H1 (cell line): ENCODE data around the gene MYO16. TPM values are rescaled to one million over a fixed set of nuclear protein-coding genes. Genes with fewer than 3 reads are reported as not detected.

ENCODE experiments used
- CTCF ChIA-PET: fragments of 300-600 bp; sonication (Branson Sonifier 250); formaldehyde crosslinking; loops from one replicate; lab custom pipeline; 2021; ENCODE audit not compliant: partially characterized antibody; lab: Charles Lee
- POLR2A ChIA-PET: fragments of 300-600 bp; sonication (Branson Sonifier 250); formaldehyde crosslinking; loops from one replicate; lab custom pipeline; 2021; ENCODE audit warnings: inconsistent platforms; ENCODE audit not compliant: partially characterized antibody; lab: Charles Lee
- DNase-seq, 2 experiments: peaks; one replicate each; pipeline versions ENCODE4 v3.0.0 to v3.0.0-alpha.2; 2010 to 2022; ENCODE audit warnings: low spot score in 2 of 2, low read depth in 1 of 2, mixed read lengths in 1 of 2
- FAIRE-seq: peaks from 2 replicates; lab custom pipeline; 2011; peaks lifted over from hg19 to GRCh38; lab: Jason Lieb, UNC
- H2AFZ ChIP-seq: 2 replicates; pipeline ENCODE4 v1.8.1; 2012; ENCODE audit warnings: low read length, inconsistent platforms
- H2AK5ac ChIP-seq: 2 replicates; pipeline ENCODE4 v1.6.1; 2013; ENCODE audit warnings: low read depth, low read length
- H2BK120ac ChIP-seq: replicated peaks from 2 replicates; pipeline ENCODE3; 2013; ENCODE audit warnings: low read depth, low read length, inconsistent platforms
- H2BK12ac ChIP-seq: 2 replicates; pipeline ENCODE4 v1.6.1; 2013; ENCODE audit warnings: low read depth, low read length
- H2BK15ac ChIP-seq: 2 replicates; pipeline ENCODE4 v1.6.1; 2013; ENCODE audit warnings: low read length
- H2BK20ac ChIP-seq: 2 replicates; pipeline ENCODE4 v1.6.1; 2013; ENCODE audit warnings: low read length
- H2BK5ac ChIP-seq: 2 replicates; pipeline ENCODE4 v1.6.1; 2013; ENCODE audit warnings: low read depth, low read length
- H3K14ac ChIP-seq: 2 replicates; pipeline ENCODE4 v1.6.1; 2013; ENCODE audit warnings: inconsistent platforms; ENCODE audit not compliant: insufficient read length
- H3K18ac ChIP-seq: 2 replicates; pipeline ENCODE4 v1.6.1; 2013; ENCODE audit warnings: low read length; ENCODE audit errors: extremely low read depth
- H3K23ac ChIP-seq: 2 replicates; pipeline ENCODE4 v1.6.1; 2013; ENCODE audit warnings: inconsistent platforms; ENCODE audit not compliant: insufficient read length
- H3K23me2 ChIP-seq: 2 replicates; pipeline ENCODE4 v1.6.1; 2013; ENCODE audit warnings: low read depth, low read length
- H3K27ac ChIP-seq: 2 replicates; pipeline ENCODE4 v1.6.1; 2011; ENCODE audit warnings: low read depth, low read length, inconsistent platforms
- H3K27me3 ChIP-seq, 4 experiments: replicated peaks in 1 of 4; 1 replicate in 1 of 4; 2 replicates in 3 of 4; pipeline versions ENCODE4 v1.6.1 to v1.8.1; 2011 to 2013; ENCODE audit warnings: low read length in 3 of 4, mild to moderate bottlenecking in 3 of 4, inconsistent platforms in 2 of 4, mixed read lengths in 2 of 4, moderate library complexity in 1 of 4; ENCODE audit not compliant: control insufficient read depth in 3 of 4, insufficient read depth in 3 of 4; ENCODE audit errors: extremely low read depth in 1 of 4
- H3K36me3 ChIP-seq, 4 experiments: 2 replicates each; pipeline versions ENCODE4 v1.6.1 to v1.8.1; 2011 to 2013; ENCODE audit warnings: mild to moderate bottlenecking in 4 of 4, low read length in 3 of 4, moderate library complexity in 2 of 4, control low read depth in 1 of 4, inconsistent platforms in 1 of 4; ENCODE audit not compliant: insufficient read depth in 4 of 4, control insufficient read depth in 2 of 4
- H3K4ac ChIP-seq: replicated peaks from 2 replicates; pipeline ENCODE3; 2013; ENCODE audit warnings: low read length, low read depth, mixed read lengths, inconsistent platforms; ENCODE audit not compliant: insufficient read length
- H3K4me1 ChIP-seq, 4 experiments: replicated peaks in 1 of 4; 1 replicate in 1 of 4; 2 replicates in 3 of 4; pipeline versions ENCODE4 v1.6.1 to v1.8.1; 2011 to 2013; ENCODE audit warnings: low read length in 3 of 4, inconsistent platforms in 2 of 4, mixed read lengths in 1 of 4; ENCODE audit not compliant: insufficient read depth in 4 of 4, control insufficient read depth in 3 of 4
- H3K4me2 ChIP-seq, 2 experiments: 2 replicates each; pipeline versions ENCODE4 v1.6.1 to v1.8.1; 2011 to 2013; ENCODE audit warnings: low read depth in 2 of 2, low read length in 2 of 2, control low read depth in 1 of 2, inconsistent platforms in 1 of 2, mild to moderate bottlenecking in 1 of 2; ENCODE audit not compliant: insufficient read depth in 1 of 2
- H3K4me3 ChIP-seq, 4 experiments: fragments of 200-600, 300-600 bp in 1 of 4; sonication (generic), shearing (Covaris generic), sonication (Bioruptor Twin) in 1 of 4; 2 replicates each; pipeline versions ENCODE4 v1.5.1 to v1.8.1; 2011 to 2016; ENCODE audit warnings: low read length in 4 of 4, low read depth in 3 of 4, control low read depth in 2 of 4, inconsistent platforms in 2 of 4, mild to moderate bottlenecking in 2 of 4, mixed read lengths in 1 of 4, moderate library complexity in 1 of 4; ENCODE audit not compliant: insufficient read depth in 2 of 4; ENCODE audit errors: extremely low read depth in 1 of 4
- H3K56ac ChIP-seq: replicated peaks from 2 replicates; pipeline ENCODE3; 2013; ENCODE audit warnings: low read depth, mild to moderate bottlenecking, mixed read lengths, low read length, inconsistent platforms; ENCODE audit not compliant: insufficient read length
- H3K79me1 ChIP-seq: 2 replicates; pipeline ENCODE4 v1.6.1; 2013; ENCODE audit warnings: low read depth, low read length, control low read depth
- H3K79me2 ChIP-seq, 2 experiments: 2 replicates each; pipeline versions ENCODE4 v1.6.1 to v1.8.1; 2012 to 2013; ENCODE audit warnings: low read length in 2 of 2, mild to moderate bottlenecking in 2 of 2, inconsistent platforms in 1 of 2; ENCODE audit not compliant: insufficient read depth in 2 of 2, control insufficient read depth in 1 of 2
- H3K9ac ChIP-seq, 4 experiments: replicated peaks in 1 of 4; 1 replicate in 1 of 4; 2 replicates in 3 of 4; pipeline versions ENCODE4 v1.6.1 to v1.8.1; 2011 to 2013; ENCODE audit warnings: low read depth in 3 of 4, low read length in 3 of 4, control low read depth in 2 of 4, mild to moderate bottlenecking in 2 of 4, moderate library complexity in 2 of 4, inconsistent platforms in 1 of 4; ENCODE audit errors: extremely low read depth in 1 of 4
- H3K9me3 ChIP-seq, 2 experiments: 2 replicates each; pipeline versions ENCODE4 v1.6.1 to v1.8.1; 2012 to 2013; ENCODE audit warnings: mild to moderate bottlenecking in 2 of 2, moderate library complexity in 2 of 2, control low read depth in 1 of 2, inconsistent platforms in 1 of 2, low read depth in 1 of 2, low read length in 1 of 2, mixed read lengths in 1 of 2; ENCODE audit not compliant: insufficient read depth in 2 of 2
- H4K20me1 ChIP-seq, 2 experiments: replicated peaks in 1 of 2; 2 replicates each; pipeline versions ENCODE3 to v1.8.1; 2011 to 2013; ENCODE audit warnings: inconsistent platforms in 2 of 2, low read length in 2 of 2, mild to moderate bottlenecking in 1 of 2; ENCODE audit not compliant: insufficient read depth in 2 of 2, control insufficient read depth in 1 of 2
- H4K5ac ChIP-seq: 2 replicates; pipeline ENCODE4 v1.6.1; 2013; ENCODE audit warnings: low read length, low read depth, mixed read lengths, inconsistent platforms; ENCODE audit not compliant: insufficient read length
- H4K8ac ChIP-seq: 2 replicates; pipeline ENCODE4 v1.8.0; 2013; ENCODE audit warnings: mild to moderate bottlenecking, moderate library complexity, low read length, inconsistent platforms; ENCODE audit not compliant: insufficient read depth; ENCODE audit errors: extremely low read depth
- H4K91ac ChIP-seq: replicated peaks from 2 replicates; pipeline ENCODE3; 2013; ENCODE audit warnings: low read length, mixed read lengths, inconsistent platforms; ENCODE audit not compliant: insufficient read length
- HDAC2 ChIP-seq, 2 experiments: fragments of 300-600 bp in 1 of 2; sonication (generic) in 1 of 2; IDR thresholded peaks; 2 replicates each; pipeline ENCODE4 v1.6.1; 2011 to 2012; ENCODE audit warnings: low read depth in 2 of 2, low read length in 2 of 2, mild to moderate bottlenecking in 2 of 2, moderate library complexity in 2 of 2, borderline replicate concordance in 1 of 2, inconsistent platforms in 1 of 2
- JUND ChIP-seq: IDR thresholded peaks from 2 replicates; pipeline ENCODE4 v1.6.1; 2011; ENCODE audit warnings: mild to moderate bottlenecking, improper control_type of control experiment, low read length
- POLR2A ChIP-seq, 2 experiments: IDR thresholded peaks; 1 replicate in 1 of 2; 2 replicates in 1 of 2; pipeline ENCODE4 v1.6.1; 2011; ENCODE audit warnings: low read depth in 2 of 2, low read length in 2 of 2, mild to moderate bottlenecking in 2 of 2; ENCODE audit errors: control extremely low read depth in 1 of 2
- POU5F1 ChIP-seq: IDR thresholded peaks from 2 replicates; pipeline ENCODE4 v1.6.1; 2011; ENCODE audit warnings: low read depth, mild to moderate bottlenecking, low read length, moderate library complexity
- RNF2 ChIP-seq: fragments of 200-900, 300-1000 bp; sonication (generic); IDR thresholded peaks from 2 replicates; pipeline ENCODE4 v1.7.1; 2016; ENCODE audit warnings: borderline replicate concordance, low read depth, mild to moderate bottlenecking, antibody characterized with exemption, low read length; ENCODE audit not compliant: poor library complexity, severe bottlenecking; ENCODE audit errors: missing control alignments
- SP4 ChIP-seq: IDR thresholded peaks from 2 replicates; pipeline ENCODE4 v1.6.1; 2012; ENCODE audit warnings: low read length, inconsistent platforms
- YY1 ChIP-seq: IDR thresholded peaks from 2 replicates; pipeline ENCODE4 v1.6.1; 2011; ENCODE audit warnings: low read depth, mild to moderate bottlenecking, low read length
- polyA plus RNA-seq, 7 experiments: library from polyadenylated mRNA; depleted of rRNA in 3 of 7; stranded (reverse) in 5 of 7; unstranded in 2 of 7; fragments of >200 nt in 5 of 7; fragments of 200-250 nt in 2 of 7; gene quantifications; 1 replicate in 5 of 7; 2 replicates in 1 of 7; 4 replicates in 1 of 7; pipeline versions ENCODE4 v1.2.1 to v1.2.3, GENCODE V29; 2011 to 2013; ENCODE audit warnings: missing spikeins in 2 of 7, mixed read lengths in 2 of 7
- total RNA-seq: library from RNA; stranded (reverse); fragmentation: NEBNext Ultra II Directional; extraction: Animal tissue kit (Norgen Biotek cat#: 25700); gene quantifications from 2 replicates; pipeline ENCODE4 v1.2.1, GENCODE V29; 2021
- TF ChIP-seq, protein P1 (sequence below): IDR thresholded peaks from 2 replicates; pipeline ENCODE4 v1.6.1; 2012; ENCODE audit warnings: low read length, inconsistent platforms
- TF ChIP-seq, protein P2 (sequence below): IDR thresholded peaks from 2 replicates; pipeline ENCODE4 v1.6.1; 2011; ENCODE audit warnings: low read depth, mild to moderate bottlenecking, low read length; ENCODE audit not compliant: insufficient read depth
- TF ChIP-seq, protein P3 (sequence below), 3 experiments: IDR thresholded peaks; 1 replicate in 2 of 3; 2 replicates in 1 of 3; pipeline versions ENCODE4 v1.5.1 to v1.6.1; 2011; ENCODE audit warnings: low read length in 3 of 3, mild to moderate bottlenecking in 3 of 3, inconsistent platforms in 2 of 3, low read depth in 1 of 3, moderate library complexity in 1 of 3; ENCODE audit not compliant: insufficient read depth in 1 of 3; ENCODE audit errors: control extremely low read depth in 1 of 3

Gene MYO16
- total and polyA plus RNA-seq, 2 of the 8 experiments (the other 6 are each of a cell fraction or from before 2014, with no cell fraction given) = 0.02 to 0.22 TPM

DNA sequence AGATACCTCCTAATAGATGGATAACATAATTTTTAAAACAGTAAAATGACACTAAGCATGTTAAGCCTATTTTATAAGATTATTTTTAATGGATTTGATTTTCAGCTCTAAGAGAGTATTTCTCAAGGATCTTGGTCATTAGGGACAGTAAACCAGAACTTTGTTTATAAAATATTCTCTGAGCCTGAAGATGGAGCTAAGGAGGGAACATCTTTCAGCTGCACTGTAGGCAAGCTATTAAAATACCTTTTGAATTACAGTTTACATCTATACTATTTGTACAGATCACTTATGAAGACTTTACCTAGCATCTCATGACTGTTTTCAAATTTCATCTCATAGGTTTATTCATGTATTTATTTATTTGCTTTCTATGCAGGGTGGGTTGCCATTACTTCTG lies 345.3 kb downstream of the MYO16 start:
- Histone ChIP-seq H3K56ac (no peak overlapping the region), H4K8ac (no peak overlapping the region), H3K4me1 (no peaks in the 10 kb centered on the region), H3K9me3 (0 out of 4 replicates have a peak, but pooled peaks cover 0 to 2% of the 10 kb centered on the region in 2 experiments), H2BK15ac (no peak overlapping the region), H3K79me2 (no peaks in the 10 kb centered on the region), H3K9ac (no peak overlapping the region), H4K20me1 (no peaks in the 10 kb centered on the region), H2AFZ (no peak overlapping the region), H3K36me3 (no peaks in the 10 kb centered on the region), H3K79me1 (no peaks in the 10 kb centered on the region), H2AK5ac (no peak overlapping the region), H3K4me3 (no peak overlapping the region), H4K5ac (no peak overlapping the region), H3K4me2 (no peak overlapping the region), H2BK12ac (no peak overlapping the region), H3K18ac (no peak overlapping the region), H2BK120ac (no peak overlapping the region), H3K27ac (no peak overlapping the region), H3K23me2 (no peaks in the 10 kb centered on the region), H3K14ac (no peak overlapping the region), H3K27me3 (no peaks in the 10 kb centered on the region), H3K4ac (no peak overlapping the region), H2BK5ac (no peak overlapping the region), H4K91ac (no peak overlapping the region), H2BK20ac (no peak overlapping the region), H3K23ac (no peak overlapping the region)
- ChIA-PET POLR2A (no interaction called here), CTCF (no interaction called here)
- FAIRE-seq (no peak), DNase-seq (no peak)
- TF ChIP-seq HDAC2 (IDR thresholded peaks at IDR 0.05; ENCODE audit: borderline replicate concordance in 1 of 2, low read depth in 2 of 2, low read length in 2 of 2) (no peak), RNF2 (no peak), JUND (no peak), YY1 (no peak), POLR2A (IDR thresholded peaks at IDR 0.05; ENCODE audit: control extremely low read depth in 1 of 2, low read depth in 2 of 2, low read length in 2 of 2) (no peak), POU5F1 (no peak), SP4 (no peak)
- TF ChIP-seq, protein P1, sequence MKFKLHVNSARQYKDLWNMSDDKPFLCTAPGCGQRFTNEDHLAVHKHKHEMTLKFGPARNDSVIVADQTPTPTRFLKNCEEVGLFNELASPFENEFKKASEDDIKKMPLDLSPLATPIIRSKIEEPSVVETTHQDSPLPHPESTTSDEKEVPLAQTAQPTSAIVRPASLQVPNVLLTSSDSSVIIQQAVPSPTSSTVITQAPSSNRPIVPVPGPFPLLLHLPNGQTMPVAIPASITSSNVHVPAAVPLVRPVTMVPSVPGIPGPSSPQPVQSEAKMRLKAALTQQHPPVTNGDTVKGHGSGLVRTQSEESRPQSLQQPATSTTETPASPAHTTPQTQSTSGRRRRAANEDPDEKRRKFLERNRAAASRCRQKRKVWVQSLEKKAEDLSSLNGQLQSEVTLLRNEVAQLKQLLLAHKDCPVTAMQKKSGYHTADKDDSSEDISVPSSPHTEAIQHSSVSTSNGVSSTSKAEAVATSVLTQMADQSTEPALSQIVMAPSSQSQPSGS = no peak
- TF ChIP-seq, protein P2, sequence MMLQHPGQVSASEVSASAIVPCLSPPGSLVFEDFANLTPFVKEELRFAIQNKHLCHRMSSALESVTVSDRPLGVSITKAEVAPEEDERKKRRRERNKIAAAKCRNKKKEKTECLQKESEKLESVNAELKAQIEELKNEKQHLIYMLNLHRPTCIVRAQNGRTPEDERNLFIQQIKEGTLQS = no peak
- TF ChIP-seq, protein P3, sequence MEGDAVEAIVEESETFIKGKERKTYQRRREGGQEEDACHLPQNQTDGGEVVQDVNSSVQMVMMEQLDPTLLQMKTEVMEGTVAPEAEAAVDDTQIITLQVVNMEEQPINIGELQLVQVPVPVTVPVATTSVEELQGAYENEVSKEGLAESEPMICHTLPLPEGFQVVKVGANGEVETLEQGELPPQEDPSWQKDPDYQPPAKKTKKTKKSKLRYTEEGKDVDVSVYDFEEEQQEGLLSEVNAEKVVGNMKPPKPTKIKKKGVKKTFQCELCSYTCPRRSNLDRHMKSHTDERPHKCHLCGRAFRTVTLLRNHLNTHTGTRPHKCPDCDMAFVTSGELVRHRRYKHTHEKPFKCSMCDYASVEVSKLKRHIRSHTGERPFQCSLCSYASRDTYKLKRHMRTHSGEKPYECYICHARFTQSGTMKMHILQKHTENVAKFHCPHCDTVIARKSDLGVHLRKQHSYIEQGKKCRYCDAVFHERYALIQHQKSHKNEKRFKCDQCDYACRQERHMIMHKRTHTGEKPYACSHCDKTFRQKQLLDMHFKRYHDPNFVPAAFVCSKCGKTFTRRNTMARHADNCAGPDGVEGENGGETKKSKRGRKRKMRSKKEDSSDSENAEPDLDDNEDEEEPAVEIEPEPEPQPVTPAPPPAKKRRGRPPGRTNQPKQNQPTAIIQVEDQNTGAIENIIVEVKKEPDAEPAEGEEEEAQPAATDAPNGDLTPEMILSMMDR (IDR thresholded peaks at IDR 0.05; ENCODE audit: control extremely low read depth in 1 of 3, insufficient read depth in 1 of 3, low read depth in 1 of 3, low read length in 3 of 3) = no peak
